Measurements from ENCODE around the gene NECAB3.

Gene NECAB3

DNA sequence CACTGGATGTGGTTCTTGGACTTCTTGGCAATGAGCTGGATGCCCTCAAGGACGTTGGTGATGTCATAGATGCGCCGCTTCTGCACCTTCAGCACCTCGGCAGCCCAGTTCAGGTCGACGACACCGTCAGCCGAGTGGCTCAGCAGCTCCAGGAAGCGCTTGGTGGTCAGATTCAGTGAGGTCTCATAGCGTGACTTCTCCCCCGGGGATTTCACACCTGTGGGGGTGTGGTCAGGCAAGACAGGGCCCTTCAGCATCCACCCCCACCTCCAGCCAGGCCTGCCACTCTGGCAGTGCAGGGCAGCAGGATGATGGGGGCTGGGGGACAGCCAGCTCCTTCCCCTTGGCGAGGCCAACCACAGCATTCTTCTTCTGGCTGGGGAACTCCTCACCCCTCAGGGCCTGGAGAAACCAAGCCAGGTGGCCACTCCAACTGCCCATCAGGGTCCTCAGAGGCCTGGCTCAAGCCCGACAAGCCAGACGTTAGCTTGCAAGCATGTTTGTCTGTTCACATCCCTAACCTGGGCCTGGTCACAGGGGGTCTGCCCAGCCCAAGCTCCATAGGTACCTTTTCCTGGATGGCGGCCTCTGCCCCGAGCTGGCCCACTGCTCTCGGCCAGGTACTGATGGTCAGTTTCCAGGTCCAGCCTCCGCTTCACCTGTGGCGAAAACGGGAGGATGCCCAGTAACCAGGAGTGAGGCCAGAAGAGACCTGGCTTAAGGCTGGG is 5.7 kb upstream of the NECAB3 start:
- no peak for DNase-seq (ENCODE audit: low read depth in 3 of 3, low spot score in 1 of 3)

DNA sequence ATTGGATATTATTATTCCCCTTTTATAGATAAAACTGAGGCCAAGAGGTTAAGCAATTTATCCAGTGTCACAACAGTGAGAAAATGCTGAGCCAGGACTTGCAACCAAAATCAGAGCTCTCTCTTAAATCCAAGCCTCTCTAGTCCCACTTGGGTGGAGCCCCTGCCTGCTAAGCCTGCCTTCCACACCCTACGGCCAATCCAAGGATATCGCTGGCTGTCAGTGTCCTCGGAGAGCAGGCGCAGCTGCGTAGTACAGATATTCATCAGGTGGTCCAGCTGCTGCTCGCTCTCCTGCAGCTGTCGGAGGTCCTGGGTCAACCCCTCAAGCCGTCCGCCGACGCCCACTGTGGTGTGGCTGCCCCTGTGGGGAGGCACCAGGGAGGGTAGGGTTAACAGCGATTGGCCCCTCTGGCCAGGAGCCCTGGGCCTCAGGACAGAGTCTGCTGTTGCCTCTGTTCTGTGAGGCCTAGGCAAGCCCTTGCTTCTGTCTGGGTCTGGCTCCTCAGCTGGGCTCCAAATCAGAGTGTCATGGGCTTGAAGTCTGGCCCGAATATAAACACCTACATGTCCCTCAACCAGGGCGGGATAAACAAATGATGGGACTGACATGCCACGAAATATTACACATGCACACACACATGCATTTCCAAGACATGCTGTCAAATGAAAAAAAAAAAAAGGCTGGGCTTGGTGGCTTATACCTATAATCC is 3.9 kb upstream of the NECAB3 start:
- DNase-seq (ENCODE audit: low read depth in 3 of 3, low spot score in 1 of 3) = no peak

DNA sequence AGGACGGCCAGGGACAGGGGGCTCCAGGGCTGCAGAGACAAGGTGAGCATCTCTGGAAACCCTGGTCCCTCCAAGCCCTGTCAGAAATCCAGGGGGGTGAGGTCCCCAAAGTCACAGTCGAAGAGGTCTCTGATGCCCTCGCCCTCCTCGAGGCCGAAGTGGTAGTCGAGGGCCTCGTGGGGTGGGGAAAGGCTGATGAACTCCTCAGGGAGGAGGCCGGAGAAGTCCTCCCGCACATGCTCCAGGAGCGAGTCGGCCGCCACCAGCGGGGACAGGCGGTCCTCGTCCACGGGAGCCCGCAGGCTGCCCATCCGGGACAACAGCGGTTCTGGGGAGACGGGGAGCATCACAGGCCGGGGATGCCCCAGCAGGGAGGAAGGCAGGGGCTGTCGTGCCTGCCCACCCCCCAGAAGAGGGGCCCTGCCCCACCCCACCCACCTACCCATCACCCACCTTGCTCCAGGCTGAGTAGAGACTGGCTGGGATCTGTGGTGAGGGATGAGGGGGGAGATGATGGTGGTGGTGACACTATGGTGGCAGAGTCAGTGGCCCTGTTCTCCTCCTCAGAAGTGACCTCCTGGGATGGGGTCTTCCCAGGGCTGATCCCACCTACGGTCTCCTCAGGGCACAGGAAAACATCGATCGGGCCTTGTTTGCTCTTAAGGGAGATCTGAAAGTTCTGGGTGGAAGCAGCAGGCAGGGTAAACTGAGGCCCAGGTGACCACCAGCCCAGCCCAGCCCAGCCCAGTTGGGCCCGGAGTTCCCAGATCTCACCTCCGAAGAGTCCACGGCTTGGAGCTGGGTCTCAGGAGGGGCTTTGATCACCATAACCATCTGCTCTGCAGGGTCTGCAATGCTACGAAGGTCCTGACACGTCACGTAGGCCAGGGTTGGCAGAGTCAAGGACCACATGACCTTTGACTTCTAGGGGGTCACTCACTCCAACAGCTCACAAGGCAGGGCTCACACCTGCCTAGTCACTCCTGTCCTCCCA is 2.7 kb upstream of the NECAB3 start:
- no peak for DNase-seq (ENCODE audit: low read depth in 3 of 3, low spot score in 1 of 3)

DNA sequence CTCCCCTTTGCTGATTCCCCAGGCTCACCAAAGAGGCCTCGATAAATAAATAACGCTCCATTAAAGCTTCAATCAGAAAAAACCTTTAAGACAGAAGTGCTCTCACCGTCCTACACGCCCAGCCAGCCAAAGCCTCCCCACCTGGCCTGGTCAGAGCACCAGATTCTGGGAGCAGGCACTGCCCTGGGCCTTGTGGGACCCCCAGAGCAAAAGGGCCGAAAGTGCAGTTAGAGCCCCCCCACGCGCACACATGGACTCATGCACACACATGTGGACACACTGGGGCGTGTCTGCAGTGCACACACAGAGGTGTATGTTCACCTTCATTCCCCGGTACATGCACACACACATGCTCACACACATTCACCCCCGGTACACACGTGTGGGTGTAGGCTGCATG is 1.9 kb upstream of the NECAB3 start:
- no peak for DNase-seq (ENCODE audit: low read depth in 3 of 3, low spot score in 1 of 3)

DNA sequence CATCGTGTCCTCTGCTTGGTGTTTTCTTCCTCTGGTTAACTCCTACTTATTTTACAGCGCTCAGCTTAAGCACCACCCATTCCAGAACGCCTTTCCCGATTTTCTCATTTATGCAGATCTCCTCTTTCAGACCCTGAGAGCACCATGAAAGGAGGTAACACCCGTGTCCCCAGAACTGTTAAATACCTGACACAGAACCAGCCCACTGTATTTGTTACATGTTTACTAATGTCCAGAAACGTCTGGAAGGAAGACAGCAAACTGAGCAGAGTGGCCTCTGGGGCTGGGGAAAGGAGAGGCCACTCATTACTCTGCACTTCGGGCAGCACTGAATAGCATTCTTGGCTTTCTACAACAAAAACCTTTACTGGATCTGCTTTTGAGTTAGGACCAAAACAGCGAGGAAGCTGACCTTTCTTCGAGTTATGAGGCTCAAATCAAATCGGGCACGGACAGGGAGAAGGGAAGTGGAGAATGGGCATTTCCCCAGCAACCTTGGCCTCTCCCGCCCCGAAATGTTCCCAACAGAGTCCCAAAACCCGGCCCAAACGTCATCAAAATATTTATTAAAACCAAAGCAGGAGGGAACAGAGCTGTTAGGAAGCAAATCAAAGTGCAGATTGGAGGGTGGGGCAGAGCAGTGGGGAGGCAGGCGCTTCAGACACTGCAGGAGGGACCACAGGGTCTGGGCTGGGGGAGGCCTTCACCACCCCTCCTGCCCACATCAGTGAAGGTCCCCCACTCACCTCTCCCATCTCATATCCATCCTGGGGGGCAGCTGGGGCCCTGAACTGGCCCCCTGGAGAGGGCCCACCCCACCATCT is 1.1 kb upstream of the NECAB3 start:
- DNase-seq (ENCODE audit: low read depth in 3 of 3, low spot score in 1 of 3) = no peak

DNA sequence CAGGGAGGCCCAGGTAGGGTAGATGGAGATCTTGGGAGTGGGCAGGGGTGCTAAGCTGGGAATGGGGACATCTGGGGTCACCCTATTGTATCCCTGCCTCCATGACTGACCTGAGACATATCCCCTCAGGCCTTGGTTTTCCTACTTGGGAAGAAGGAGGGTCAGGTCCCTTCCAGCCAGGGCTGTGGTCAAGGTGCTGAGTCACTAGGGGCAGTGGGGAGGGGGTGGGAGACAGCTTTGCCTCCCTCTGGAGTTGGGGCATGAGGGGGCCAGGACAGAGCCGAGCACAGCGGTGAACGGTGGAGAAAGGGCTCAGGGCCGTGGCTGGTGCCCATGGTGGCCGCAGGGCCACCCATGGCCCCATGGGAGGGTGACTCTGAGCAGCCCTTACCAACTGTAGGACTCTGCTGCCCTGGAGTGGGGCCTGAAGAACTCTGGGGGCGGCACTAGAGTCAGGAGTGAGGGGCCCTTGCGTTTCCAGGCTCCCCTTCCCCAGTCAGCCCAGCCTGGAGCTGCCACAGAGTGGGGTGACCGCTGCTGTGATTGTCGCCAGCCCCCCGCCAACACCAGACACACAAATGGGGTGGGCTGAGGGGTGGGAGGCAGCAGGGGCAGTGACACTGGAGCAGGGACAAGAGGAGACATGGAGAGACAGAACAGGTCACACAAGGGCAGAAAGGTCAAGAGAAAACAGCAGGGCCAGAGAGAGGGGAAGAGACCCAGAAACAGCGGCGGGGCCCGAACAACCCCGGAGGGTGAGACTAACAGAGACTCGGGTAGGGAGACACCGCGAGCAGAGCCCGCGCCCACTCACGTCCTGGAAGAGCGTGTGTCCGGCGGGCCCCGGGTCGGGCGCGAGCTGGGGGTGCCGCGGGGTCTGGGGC is 576 bp downstream of the NECAB3 start:
- DNase-seq (ENCODE audit: low read depth in 3 of 3, low spot score in 1 of 3) = no peak

DNA sequence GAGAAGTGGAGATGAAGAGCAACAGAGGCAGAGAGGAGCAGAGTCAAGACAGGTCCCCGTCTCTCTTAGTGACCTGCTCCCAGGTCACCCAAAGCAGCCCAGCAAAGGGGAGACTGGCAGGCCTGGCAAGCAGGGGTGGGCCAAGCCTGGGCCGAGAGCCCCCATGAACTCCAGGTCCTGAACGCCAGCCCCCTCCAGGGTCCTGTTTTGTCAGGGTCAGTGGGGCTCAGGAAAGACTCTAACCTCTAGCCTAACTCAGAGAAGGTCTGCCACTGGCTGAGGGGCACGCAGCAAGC is 1.2 kb downstream of the NECAB3 start:
- DNase-seq (ENCODE audit: low read depth in 3 of 3, low spot score in 1 of 3) = no peak

DNA sequence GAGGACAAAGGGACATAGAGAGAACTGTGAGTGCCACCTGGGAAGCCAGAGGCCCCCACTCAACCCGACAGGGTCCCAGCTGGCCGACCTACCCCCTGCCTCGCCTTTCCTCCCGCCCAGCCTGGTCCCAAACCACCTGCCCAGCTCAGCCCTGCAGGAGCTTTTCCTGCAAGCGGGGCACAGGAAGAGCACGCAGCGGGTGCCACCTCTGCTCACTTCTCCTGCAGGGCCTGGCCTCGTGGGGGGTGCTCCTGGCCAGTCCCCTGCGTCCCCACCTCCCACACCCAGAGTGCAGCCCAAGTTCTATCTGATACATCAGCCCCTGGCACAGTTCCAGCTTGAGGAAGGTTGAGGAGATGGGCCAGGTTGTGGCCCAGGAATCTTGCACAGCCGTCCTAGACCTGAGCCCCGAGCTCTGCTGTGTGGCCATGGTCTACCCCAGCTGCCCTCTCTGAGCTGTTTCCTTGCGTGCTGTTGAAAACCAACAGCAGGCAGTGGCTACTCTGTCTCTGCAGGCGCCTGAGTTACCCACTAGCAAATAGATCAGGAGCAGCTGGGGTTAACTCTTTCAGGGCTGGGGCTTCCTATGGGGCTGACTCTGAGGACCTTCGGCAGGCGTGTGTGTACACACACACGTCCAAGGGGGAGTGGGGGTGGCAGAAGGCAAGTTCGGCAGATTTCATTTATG is 1.7 kb downstream of the NECAB3 start:
- no peak for DNase-seq (ENCODE audit: low read depth in 3 of 3, low spot score in 1 of 3)

DNA sequence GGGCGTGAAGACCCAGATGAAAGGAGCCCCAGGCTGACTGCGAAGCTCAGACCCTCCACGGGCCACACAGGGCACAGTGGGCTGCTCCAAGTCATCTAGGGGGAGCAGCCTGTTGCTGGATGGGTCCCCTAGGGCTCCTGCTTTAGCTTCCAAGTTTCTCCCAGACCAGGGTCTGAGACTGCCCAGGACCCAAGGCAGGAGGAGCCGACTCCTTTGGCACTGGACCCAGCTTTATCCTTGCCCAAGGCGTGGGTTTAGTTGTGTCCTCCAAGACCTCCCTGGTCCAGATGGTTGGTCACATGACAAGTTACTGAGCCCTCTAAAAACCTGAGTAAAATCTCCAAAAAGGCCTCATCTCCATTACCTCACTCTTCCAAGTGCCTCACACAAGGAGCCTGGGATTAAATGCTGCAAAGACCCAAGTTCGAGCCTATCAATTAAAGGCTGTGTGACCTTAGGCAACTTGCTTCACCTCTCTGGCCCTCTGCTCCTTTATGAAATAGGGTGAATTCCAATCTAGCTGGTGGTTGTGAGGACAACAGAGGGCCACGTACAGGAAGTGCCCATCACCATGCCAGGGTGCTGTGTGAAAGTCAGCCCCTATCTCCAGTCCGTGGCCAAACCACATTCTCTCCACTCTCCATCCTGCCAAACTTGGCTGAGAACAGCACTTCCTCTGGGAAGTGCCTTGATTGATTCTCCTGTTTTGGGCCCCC is 2.5 kb downstream of the NECAB3 start:
- no peak for DNase-seq (ENCODE audit: low read depth in 3 of 3, low spot score in 1 of 3)

DNA sequence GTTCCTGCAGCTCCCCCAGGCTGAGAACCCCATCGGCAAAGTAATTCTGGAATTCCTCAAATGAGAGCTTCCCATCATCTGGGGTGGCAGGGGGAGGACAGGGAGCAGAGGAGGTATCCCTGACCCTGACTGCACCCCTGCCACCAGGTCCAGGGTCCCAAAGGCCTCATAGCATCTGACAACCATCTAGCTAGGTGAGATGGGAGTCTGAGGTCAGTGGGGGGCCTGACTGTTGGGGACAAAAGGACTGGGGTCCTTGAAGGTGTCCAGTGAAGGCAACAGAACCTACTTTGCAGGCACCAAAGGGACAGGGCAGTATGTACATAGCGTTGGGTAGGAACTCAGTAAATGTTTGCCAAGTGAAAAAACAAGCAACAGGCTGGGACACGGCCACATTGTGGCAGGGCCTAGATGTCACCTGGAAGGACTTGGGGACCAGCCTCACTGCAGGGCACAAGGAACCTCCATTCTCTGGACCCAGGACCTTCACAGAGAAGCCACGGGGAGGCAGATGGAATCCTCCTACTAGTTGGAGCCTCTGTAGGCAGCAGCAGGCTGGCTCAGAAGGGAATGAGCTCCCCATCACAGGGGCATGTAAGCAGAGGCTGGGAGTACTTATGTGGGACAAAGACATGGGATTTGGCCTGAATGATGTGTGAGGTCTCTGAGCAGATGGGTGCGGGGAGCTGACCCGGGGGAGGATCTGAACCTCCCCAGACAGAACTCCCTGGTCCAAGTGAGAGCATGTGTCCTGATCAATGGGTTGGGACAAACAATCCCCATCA is 3.3 kb downstream of the NECAB3 start:
- DNase-seq (ENCODE audit: low read depth in 3 of 3, low spot score in 1 of 3) = no peak

DNA sequence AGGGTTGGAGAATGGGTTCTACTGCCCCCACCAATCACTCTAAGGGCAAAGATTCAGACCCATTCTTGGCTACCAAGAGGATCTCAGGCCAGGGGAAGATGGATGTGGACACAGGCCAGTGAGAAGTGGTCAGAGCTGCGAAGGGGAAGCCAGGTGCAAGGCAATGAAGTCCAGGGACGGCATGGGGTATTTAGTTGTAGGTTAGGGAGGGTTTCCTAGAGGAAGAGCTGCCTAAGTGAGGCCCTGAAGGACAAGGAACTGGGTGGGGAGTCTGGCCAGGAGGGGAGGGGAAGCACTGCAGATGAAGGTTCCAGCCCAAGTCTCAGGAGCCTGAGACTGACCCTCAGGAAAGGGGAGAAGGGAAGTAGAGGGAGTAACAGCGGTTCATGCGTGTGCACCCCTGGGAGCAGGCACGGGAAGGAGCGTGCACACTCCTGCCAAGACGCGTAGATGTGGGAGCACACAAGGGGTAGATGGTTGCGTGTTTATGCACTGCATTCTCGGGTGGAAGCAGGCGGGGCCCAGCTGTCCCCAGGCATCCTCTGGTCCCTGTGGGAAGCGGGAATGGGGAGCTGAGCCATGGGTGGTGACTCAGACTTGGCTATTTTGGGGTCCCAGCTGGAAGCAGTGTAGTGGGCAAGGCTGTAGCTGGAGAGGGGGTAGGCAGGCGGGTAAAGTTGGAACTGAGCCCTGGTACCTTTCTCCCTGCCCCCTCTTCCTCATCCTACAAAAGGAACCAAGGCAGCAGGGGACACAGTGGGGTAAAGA is 4.2 kb downstream of the NECAB3 start:
- DNase-seq (ENCODE audit: low read depth in 3 of 3, low spot score in 1 of 3) = no peak

DNA sequence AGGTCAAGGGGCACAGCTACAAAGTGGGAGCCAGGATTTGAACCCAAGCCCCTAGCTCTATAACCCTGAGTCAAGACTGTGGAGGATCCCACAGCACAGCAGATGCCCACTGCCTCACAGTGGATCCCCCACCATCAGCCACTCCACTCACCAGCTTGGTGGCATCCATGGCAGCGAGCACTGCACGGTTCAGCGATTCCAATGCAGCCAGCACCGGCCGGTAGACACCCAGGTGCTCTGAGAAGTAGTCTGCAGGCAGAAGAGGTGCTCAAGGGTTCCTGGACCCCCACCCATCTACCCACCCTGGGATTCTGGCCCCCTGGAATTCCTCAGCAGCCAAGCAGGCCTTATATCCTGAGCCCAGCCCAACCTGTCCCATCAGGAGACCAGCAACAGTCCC is 5.0 kb downstream of the NECAB3 start:
- DNase-seq (ENCODE audit: low read depth in 3 of 3, low spot score in 1 of 3) = no peak

DNA sequence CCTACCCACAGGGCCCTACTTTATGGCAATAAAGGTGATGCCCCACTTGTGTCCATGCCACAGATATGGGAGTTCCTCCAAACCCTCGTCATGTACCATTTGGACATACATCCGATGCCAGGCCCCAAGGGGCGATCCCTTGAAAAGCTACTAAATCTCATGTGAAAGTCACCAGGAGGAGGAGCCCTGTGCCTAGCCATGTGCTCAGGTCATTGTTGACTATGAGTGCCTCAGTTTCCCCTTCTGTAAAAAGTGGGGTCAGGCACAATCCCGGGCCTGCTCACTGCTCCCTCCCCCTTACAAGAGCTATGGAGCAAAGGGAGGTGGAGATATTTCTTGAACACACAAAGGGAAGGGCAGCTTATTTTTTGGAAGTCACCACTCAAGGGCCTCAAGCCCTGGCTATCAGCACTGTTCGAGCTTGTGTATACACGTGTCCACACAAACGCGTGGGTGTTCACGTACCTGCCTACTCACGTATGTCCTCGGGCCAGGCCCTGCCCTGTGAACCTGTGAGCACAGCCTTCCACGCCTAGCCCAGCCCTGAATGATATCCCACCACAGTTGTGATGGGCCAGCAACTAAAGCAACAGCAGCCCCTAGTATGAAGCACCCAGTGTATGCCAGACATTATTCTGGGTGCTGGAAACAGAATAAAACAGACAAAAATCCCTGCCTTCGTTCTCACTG is 5.6 kb downstream of the NECAB3 start:
- no peak for DNase-seq (ENCODE audit: low read depth in 3 of 3, low spot score in 1 of 3)

DNA sequence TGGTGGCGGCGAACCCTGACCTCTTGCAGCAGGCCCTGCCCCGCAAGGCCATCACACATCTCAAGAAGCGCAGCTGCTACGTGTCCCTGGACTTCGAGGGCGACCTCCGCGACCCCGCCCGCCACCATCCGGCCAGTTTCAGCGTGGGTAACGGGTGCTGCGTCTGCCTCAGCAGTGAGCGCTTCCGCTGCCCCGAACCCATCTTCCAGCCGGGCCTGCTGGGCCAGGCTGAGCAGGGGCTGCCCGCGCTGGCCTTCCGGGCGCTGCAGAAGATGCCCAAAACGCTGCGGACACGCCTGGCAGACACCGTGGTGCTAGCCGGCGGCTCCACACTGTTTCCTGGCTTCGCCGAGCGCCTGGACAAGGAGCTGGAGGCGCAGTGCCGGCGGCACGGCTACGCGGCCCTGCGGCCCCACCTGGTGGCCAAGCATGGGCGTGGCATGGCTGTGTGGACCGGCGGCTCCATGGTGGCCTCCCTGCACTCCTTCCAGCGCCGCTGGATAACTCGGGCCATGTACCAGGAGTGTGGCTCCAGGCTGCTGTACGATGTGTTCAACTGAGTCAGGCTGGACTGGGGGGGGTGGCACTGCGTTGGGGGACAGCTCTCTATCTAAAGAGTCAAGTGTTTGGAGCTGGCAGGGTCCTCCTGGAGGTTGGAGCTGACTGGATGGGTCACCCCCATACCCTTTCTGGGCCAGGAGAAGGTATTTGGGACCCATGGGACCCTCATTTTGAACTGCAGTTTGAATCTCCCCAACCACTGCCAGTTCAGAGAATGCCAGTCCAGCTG is 6.4 kb downstream of the NECAB3 start:
- peak; percentile 31 to 66 (median 61) for DNase-seq (ENCODE audit: low read depth in 3 of 3, low spot score in 1 of 3)

DNA sequence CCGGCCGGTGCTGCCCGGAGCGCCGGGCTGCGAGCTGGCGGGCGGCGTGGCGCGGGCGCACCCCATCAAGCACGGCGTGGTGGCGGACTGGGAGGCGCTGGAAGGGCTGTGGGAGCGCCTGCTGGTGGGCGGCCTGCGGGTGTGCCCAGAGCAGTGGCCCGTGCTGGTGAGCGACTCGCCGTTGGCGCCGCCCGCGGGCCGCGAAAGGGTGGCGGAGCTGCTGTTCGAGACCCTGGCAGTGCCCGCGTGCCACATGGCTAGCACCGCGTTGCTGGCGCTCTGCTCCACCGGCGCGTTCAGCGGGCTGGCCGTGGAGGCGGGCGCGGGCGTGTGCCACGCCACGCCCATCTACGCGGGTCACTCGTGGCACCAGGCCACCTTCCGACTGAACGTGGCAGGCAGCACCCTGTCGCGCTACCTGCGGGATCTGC is 7.0 kb downstream of the NECAB3 start:
- no peak for DNase-seq (ENCODE audit: low read depth in 3 of 3, low spot score in 1 of 3)
